DND-41 (cell line): Measurements from ENCODE around the gene POFUT1.

Experiments used
- CTCF ChIP-seq: IDR thresholded peaks from 2 replicates; pipeline ENCODE4 v1.5.1; 2012; ENCODE audit warnings: borderline replicate concordance, low read length, moderate library complexity, mild to moderate bottlenecking; ENCODE audit not compliant: poor library complexity, severe bottlenecking; ENCODE audit errors: extremely low read depth
- EZH2 ChIP-seq: IDR thresholded peaks from 3 replicates; pipeline ENCODE4 v1.6.1; 2012; ENCODE audit warnings: borderline replicate concordance, low read depth, mild to moderate bottlenecking, moderate library complexity, low read length, inconsistent platforms; ENCODE audit not compliant: severe bottlenecking

DNA sequence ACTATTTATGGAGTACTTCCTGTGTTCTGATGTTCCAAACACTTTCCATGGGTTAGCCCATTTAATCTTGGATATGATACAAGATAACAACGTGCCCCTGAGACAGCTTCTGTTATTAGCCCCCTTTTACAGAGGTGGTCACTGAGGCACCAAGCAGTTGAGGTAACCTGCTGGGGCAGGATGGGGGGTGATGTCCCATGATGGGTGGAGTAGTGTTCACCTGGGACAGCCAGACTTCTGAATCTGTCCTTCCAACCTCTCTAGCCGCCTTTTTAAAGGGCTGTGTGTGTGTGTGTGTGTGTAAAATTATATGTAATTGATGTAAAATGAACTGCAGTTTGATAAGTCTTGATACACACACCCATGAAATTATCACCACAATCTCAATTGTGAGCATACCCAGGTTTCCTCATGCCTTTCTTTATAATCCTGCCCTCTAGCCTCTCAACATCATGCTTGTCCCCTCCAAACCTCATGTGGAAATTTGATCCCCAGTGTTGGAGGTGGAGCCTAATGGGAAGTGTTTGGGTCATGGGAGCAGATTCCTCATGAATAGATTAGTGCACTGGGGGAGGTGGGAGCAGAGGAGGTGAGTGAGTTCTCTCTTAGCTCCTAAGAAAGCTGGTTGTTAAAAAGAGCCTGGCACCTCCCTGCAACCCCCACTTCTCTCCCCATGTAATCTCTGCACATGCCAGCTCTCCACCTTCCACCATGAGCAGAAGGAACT lies 39.3 kb upstream of the POFUT1 start:
- no peak for TF ChIP-seq CTCF
- TF ChIP-seq EZH2: no peak
